GM21367 (cell line): Measurements from ENCODE around the gene GMDS.
A peak's percentile ranks its signal among the peaks of the same experiment; 100 is the strongest.

ENCODE experiments used
- ATAC-seq: cut with Tn5 transposase; IDR thresholded peaks from one replicate; pipeline ENCODE4 v1.9.1; 2021; ENCODE audit not compliant: unreplicated experiment

The GMDS gene

DNA sequence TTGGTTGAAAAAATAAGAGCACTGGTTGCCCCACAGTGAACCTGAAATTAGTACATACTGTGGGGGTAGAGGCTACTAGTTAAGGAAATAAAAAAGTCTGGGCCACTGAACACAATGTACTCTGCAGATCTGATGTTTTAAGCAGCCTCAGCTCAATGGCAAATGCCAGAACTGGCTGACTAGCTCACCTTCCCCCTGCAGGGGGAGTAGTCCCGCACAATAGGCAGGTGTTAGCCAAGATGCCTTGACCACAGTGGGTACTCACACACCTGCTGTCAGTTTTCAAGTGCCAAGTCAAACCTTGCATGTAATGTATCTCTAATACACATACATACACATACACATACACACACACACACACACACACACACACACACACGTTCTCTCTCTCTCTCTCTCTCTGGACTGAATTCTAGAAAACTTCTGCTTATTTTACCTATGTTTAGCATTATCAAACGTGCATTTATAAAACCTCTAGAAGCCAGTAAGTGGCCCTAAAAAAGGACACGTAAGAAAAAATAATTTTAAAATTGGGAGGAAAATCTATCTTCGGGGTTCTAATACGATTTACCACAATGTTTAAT is 36.1 kb downstream of the GMDS start:
- peak; percentile 84 for ATAC-seq

DNA sequence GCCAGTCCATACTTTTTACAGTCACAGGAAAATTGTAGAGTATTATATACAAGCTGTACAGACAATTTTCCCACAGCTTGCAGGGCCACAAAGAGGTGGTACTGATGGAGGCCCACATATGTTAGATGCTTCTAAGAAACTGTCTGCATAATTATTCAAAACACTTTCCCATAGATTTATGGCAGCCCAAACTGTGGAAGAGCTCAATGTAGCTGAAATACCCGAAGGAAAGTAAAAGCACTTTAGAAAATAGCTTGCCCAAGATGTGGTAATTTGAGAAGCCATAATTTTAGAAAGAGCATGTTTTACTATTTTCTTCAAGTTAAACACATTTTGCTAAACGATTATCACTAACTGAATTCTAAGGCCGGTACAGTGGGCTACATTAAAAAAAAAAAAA is 36.9 kb downstream of the GMDS start:
- no peak for ATAC-seq

DNA sequence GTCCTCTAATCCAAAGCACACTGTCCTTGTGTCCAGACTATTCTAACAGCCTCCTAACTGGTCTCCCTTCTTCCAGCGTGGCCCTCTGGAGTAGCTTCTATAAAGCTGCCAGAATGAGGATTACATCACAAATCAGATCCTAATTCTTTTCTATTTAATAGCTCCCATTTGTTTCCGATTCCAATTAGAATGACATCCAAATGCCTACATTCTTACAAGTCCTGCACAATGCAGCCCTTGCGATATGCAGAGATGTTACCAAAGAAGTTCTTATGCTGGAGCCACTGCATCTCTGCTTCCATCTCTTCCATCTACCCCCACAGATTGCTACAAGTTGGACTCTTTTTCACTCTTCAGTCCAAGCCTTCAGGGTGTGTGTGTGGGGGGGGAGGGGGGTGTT is 40.0 kb downstream of the GMDS start:
- no peak for ATAC-seq

DNA sequence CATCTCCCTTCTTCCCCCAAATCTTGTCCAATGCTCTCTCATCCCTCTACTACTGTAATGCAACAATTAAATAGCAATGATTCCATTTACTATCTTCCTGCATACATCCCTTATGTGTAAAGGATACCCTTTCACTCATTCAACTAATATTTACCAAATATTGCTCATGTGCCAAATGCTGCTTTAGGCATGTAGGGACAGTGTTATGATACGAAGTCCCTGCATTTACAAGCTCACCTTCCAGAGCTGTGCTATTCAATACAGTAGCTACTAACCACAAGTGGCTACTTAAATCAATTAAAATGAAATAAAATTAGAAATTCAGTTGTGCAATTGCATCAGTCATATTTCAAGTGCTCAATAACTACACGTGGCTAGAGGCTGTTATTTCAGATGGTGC is 41.1 kb downstream of the GMDS start:
- ATAC-seq: no peak

DNA sequence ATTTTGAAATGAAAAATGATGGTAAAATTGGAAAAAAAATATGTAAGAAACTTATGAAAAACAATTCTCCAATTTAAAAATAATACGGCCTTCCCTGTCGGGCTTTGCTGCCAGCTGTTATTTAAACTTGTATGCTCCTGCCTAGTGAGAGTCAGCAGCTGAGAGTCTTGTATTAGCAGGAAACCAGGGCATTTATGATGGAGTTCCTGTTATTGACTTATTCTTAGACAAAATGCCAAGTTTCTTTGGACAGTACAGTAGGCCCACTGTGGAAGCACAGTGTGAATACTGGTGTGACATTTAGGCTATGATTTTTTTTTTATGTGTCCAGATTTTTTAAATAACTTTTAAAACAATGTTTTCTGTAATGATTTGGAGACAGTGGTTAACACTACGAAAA is 42.1 kb downstream of the GMDS start:
- no peak for ATAC-seq

DNA sequence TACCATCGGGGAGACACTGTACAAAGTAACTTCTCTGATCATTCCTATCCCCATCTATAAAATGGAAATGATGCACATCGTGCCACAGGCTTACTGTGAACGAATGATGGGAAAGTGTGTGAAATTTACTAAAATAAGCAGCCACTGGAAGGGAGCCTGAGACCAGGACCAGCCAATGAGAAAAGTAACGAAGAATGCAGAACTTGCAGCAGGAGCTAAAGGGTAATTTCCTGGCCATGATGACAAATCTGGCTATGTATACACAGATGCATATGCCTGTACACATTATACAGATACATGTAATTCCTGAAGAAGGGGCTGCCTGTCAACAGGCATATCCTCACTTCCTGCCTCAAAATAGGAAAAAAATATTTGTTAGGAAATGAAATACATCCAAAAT is 47.4 kb downstream of the GMDS start:
- no peak for ATAC-seq

DNA sequence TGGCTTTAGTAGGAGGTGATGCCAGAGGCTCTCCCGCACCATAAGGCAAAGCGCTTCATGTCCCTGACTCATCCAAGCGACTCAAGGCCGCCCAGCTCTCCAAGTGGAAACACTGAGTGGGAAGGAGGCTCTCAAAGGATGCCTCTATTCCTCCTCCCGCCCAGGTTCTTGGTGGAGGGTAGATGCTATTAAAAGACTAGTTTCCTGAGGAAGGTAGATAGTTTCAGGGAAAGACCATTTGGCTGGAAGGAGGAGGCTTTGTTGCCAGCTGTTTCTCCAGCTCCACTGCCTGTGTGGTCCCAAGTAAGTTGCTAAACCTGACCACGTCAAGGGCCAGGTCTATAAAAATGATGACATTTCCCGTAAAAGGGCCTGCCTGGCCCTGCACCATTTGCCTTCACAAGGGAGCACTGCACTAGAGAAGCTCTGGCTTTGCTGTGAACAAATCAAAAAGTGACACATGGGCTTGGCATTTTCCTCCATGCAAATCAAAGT is 48.2 kb downstream of the GMDS start:
- ATAC-seq: no peak

DNA sequence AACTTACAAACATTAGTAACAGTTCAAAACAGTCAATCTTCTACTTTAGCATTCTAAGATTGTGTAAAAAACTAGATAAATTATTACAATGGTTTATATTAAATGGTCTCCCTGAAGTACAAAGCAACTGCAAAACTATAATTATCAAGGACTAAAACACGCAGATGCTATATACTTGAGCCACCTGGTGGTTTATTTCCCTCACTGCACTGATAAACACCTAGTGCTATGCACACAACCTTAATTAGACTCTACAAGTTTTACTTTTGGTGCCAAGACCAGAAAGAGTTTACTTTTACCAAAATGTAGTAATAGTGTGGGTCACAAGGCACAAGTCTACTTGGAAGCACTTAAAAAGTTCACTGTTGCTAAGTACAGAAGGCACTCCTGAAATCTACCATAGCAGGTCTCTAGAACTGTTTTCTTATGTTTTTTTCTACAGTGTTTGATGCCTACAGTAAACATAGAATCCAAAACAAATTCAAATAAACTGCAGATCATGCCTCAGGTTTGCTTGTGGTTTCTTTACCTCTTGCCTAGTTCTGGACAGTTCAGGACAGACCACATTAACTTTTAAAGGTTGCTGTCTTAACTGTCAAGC is 49.2 kb downstream of the GMDS start:
- peak; percentile 57 for ATAC-seq

DNA sequence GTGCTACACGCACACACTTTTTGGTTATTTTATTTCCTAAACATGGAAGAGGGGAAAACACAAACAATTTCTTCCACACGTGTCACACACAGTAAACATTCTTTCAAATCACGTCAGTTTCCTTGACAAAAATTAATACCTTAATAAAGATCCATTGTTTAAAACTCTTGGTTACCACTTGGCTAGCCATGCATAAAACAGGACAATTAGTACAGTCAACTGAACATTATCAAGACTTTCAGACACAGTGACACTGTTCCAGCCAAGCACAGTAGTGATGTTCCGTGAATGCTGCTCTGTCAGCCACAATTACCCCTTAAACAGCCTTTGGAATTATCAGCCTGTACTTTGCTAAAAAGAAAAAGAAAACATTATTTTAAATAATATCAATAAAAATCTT is 50.8 kb downstream of the GMDS start:
- ATAC-seq: no peak

DNA sequence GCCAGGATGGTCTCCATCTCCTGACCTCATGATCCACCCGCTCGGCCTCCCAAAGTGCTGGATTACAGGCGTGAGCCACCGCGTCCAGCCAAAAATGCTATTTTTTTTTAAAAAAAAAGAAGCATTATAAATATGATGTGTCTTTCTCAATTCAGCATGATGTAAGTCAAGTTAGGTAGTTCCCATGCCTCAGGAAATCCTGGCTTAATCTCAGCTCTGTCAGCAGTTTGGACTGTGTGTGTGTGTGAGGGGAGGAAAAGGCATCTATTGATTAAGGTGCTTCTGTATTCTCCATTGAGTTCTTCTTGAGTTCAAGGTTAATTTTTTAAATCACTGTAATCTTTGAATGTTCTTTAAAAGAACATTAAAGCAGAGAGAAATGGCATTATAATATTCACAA is 51.5 kb downstream of the GMDS start:
- ATAC-seq: no peak

DNA sequence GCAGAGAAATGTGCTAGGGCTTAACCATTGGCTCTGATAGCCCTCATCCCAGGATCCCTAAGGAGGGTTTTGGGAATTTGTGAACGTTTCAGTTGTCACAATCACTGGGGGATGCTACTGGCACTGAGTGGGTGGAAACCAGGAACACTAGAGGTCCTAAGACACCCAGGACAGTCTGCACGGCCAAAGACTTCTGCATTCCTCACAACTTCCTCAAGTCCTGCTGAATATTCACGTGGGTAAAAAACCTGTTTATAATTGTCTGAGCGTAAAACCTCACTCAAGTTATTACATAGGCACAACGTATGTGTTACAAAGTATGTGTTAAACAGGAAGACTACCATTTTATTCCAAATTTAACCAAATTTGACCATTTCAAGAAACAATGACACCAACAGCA is 52.4 kb downstream of the GMDS start:
- ATAC-seq: no peak

DNA sequence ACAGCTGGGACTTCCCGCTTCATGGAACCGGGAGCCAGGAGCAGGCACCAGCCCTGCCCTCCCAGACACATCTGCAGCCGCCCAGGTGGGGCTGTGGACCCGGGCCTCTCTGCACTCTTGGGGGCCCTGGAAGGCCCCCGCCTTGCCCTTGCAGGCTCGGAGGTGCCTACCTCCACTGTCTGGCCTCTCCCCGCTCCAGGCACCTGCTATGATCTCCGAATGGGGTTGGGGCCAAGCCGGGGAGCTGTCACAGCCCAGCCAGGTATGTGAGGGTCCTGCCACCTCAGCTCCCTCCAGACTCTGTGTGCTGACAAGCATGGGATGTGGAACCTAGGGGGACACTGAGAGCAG is 54.0 kb downstream of the GMDS start:
- no peak for ATAC-seq

DNA sequence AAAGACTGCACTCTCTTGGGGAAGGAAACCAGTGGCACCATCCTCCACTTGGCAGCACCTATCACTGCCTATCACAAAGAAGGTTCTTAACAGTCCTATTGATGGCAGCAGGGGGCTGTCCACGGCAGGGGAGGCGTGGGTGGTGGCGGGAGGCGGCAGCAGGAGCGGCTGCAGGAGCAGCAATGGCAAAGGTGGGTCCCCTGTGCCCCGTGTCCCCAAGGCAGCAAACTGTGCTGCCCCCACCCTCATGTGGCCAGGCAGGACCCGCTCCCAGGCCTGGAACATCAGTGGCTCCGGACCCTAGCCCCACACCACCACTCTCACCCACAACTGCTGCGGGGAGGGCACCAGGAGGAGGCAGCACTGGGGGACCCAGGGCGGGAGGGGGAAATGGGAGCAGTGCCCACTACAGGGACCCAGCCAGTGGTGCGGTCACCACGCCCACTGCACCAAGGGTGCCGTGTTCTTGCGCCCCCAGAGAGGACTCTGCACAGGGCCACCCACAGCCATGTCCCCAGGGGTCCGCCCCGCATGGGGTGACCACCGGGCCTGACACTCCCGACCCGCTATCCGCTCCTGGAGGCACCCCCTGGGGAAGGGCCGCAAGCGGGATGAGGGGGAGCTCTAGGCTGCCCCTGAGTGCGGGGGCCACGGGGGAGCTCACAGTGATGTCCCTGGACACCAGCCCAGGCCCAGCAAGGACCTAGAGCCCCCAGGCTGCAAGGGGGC is 54.6 kb downstream of the GMDS start:
- ATAC-seq: no peak

DNA sequence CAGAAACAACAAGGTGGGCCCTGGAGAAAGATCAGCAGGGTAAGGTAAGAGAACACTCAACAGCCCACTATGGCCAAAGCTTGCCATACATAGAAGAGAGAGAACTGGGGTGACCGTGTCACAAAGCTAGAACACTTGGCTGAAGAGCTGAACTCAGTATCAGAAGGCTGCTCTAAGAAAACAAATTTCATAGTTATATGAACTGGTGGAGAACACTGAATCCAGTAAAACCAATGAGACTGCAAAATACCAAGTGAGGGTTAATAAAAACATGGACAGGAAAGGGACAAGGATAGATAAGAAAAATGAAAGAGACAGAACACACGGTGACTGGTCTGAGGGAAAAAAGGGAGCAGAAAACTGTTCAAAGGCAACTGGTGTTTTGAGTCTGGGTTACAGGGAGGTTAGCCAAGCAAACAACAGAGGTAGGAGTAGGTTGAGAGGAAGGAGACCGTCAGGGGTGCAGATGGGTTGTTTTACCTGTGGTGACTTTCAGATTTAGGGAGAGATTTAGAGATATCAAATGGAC is 56.5 kb downstream of the GMDS start:
- ATAC-seq: no peak

DNA sequence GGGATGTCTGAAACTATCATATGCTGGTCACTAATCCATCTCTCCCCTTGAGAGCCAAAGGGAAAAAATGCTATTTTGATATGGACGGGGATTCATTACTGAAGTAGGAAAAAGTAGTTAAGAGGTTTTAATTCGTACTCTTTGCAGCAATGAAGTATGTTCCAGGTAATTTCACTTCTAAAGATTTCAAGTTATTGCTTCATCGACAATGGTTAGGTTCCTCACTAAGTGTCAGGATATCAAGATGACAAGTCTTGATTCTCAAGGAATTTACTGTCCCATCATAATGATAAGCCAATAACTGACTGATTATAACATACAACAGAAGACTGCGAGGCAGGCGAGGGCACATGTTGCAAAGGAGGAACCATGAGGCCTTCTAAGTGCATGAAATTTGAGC is 57.0 kb downstream of the GMDS start:
- ATAC-seq: no peak

DNA sequence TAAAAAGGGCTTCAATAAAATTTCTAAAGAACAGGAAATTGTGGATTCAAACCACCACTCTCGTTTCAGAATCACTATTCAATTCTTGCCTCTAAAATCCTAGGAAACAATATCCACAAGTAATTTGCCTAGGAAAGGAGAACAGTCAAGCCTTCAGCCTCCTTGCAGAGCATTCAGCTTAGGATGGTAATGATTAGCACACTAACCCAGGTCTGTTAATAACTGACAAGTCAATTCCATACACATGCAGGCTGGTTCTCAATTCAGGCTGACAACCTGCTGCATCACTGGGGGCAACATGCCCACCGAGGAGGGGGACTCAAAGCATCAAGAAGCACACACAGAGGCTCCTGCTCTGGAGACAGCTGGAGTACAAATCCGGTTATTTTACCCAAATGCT is 57.6 kb downstream of the GMDS start:
- no peak for ATAC-seq

DNA sequence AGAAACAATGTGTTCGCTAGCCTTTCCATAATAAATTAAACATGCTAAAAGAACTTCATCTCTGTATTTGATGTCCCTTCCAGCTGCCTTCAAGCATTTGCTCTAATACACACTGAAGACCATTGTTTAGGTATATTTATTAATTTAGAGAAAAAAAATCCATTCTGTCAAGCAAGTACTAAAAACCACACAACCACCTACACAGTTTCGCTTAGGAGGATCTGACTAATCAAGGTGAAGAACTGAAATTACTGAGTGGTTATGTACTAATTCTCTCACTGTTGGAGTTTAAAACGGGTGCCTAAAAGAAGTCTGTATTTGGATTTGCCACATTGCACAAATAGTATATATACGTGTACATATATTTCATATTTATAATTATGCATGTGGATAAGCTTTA is 58.9 kb downstream of the GMDS start:
- ATAC-seq: peak; percentile 65

DNA sequence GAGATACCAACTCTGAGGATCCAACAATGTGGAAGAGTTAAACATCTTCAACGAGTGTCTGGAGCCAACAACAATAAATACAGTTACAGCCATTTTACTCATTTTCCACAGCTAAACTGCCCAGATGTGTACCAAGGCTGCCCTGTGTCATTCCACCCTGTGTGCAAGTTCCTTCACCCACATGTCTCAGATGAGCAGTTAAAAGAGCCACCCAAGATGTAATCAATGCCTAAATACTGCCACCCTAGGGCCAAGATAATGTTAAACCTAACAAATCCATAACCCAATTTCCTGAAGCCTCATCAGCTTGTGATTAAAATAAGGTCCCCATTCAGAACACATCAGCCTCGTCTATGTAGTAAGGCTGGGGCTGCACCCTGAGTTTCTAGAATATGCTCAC is 59.9 kb downstream of the GMDS start:
- ATAC-seq: no peak

DNA sequence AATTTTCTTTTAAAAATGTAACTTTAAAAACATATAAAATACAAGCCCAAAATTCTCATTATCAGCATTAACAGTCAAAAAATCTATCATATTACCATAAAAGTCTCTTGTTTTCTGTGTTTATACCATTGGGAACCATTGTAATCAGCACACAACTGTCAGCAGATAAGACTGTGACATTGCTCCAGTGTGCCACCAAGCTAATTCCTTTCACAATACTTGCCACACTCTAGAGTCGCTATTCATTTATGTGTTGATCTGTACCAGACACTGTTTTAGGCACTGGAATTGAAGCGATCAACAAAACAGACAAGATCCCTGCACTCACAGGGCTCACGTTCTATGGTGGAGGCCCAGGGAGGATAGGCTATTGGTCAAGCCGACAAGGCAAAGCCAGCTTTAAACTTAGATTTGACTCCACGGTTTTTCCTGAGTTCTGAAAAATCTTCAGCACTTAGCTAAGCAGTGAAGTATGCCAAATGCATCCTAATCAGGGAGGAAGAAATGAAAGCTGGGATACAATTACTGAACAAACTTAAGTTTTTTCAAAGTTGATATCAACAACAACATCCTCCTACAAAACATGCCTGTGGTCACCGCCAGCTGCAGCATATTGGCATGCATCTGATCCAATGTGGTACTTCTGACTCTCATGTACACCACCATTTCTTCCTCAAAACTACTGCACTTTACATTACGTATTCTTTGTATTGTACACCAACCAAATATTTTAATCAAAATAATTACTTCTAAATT is 60.5 kb downstream of the GMDS start:
- no peak for ATAC-seq

DNA sequence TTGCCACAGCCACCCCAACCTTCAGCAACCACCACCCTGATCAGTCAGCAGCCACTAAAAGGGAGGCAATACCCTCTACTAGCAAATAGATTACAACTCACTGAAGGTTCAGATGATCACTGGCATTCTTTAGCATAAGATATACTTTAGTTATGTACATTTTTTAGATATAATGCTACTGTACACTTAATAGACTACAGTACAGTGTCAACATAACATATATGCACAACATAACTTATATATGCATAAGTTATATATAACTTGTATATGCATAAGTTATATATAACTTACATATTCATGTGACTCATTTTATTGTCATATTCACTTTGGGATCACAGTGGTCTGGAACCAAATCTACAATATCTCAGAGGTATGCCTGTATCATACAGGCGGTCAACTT is 61.7 kb downstream of the GMDS start:
- no peak for ATAC-seq

DNA sequence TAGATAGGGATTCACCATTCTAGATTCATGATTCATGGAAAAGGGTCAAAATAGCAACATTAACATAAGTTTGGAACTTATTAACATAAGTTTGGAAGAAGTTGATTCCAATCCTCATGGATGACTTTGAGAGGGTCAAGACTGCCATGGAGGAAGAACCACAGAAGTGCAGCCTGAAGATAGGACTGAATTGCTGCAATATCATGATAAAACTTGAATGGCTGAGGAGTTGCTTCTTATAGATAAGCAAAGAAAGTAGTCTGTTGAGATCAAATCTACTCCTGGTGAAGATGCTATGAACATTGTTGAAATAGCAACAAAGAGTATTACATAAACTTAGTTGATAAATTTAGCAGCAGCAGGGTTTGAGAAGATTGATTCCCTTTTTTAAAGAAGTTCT is 62.2 kb downstream of the GMDS start:
- ATAC-seq: no peak

DNA sequence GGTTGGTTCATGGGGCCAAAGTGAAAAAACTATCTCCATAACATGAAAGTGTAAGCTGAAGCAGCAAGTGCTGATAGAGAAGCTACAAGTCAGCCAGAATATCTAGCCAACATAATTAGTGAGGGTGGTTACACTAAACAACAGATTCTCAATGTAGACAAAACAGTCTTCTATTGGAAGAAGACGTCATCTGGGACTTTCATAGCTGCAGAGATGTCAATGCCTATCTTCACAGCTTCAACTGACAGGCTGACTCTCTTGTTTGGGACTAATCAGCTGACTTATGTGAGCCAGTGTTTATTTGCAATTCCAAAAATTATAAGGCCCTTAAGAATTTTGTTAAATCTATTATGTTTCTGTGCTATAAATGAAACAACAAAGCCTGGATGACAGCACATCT is 63.2 kb downstream of the GMDS start:
- ATAC-seq: no peak
